Measurements from ENCODE around the gene CLTCL1.
"Not testable (repeated sequence)": the region's sequence is repeated elsewhere in the genome, so short reads cannot be mapped to it uniquely, and the experiment has no call there.

Gene CLTCL1

GRCh38 chr22:19214078-19214473 is 77.4 kb downstream of the CLTCL1 start:
- DNase-seq: no peak

GRCh38 chr22:19213442-19214077 is 78.0 kb downstream of the CLTCL1 start:
- DNase-seq: no peak

- no peak for DNase-seq
Observed at GRCh38 chr22:19213001-19213400, 78.5 kb downstream of the CLTCL1 start.

GRCh38 chr22:19212302-19212870 is 79.1 kb downstream of the CLTCL1 start:
- DNase-seq: no peak

GRCh38 chr22:19210188-19210587 is 81.3 kb downstream of the CLTCL1 start:
- no peak for DNase-seq

GRCh38 chr22:19208287-19208847 is 83.2 kb downstream of the CLTCL1 start:
- no peak for DNase-seq

- DNase-seq: no peak
Observed at GRCh38 chr22:19207884-19208283, 83.6 kb downstream of the CLTCL1 start.

GRCh38 chr22:19207401-19207808 is 84.1 kb downstream of the CLTCL1 start:
- no peak for DNase-seq

- DNase-seq: no peak
Observed at GRCh38 chr22:19206287-19206686, 85.2 kb downstream of the CLTCL1 start.

- no peak for DNase-seq
Observed at GRCh38 chr22:19204640-19205039, 86.9 kb downstream of the CLTCL1 start.

GRCh38 chr22:19203834-19204233 is 87.7 kb downstream of the CLTCL1 start:
- DNase-seq: no peak

GRCh38 chr22:19202799-19203186 is 88.7 kb downstream of the CLTCL1 start:
- DNase-seq: not testable (repeated sequence)

GRCh38 chr22:19201869-19202798 is 89.4 kb downstream of the CLTCL1 start:
- DNase-seq: no peak

- DNase-seq: no peak
Observed at GRCh38 chr22:19201130-19201868, 90.2 kb downstream of the CLTCL1 start.

GRCh38 chr22:19199479-19199878 is 92.0 kb downstream of the CLTCL1 start:
- no peak for DNase-seq

GRCh38 chr22:19197997-19198865 is 93.3 kb downstream of the CLTCL1 start:
- DNase-seq: no peak

- no peak for DNase-seq
Observed at GRCh38 chr22:19196841-19197612, 94.5 kb downstream of the CLTCL1 start.

- DNase-seq: no peak
Observed at GRCh38 chr22:19195796-19196731, 95.5 kb downstream of the CLTCL1 start.

GRCh38 chr22:19194766-19195536 is 96.6 kb downstream of the CLTCL1 start:
- DNase-seq: no peak

All from DMS 273 treated with DMSO at 0.1 percent for 48 hours (cell line).